PC-3 (cell line): ENCODE measurements around the gene MRPL4. TPM values are rescaled to one million over a fixed set of nuclear protein-coding genes. Genes with fewer than 3 reads are reported as not detected.
"Not testable (repeated sequence)": the region's sequence is repeated elsewhere in the genome, so short reads cannot be mapped to it uniquely, and the experiment has no call there.

Source experiments
- ATAC-seq: fragments of 200-7000 bp; cut with Tn5 transposase; 2 replicates; pipeline ENCODE4 v1.9.1; 2020; ENCODE audit warnings: mild to moderate bottlenecking, moderate library complexity
- BruUV-seq: library from RNA; stranded (reverse); fragments of 400-500 nt; replicated peaks from 2 replicates; lab custom pipeline; 2021; lab: Mats Ljungman, UMichigan
- CTCF ChIA-PET: fragments of 300-600 bp; sonication (Branson Sonifier 250); formaldehyde crosslinking; loops from one replicate; lab custom pipeline; 2022; ENCODE audit warnings: antibody characterized with exemption; lab: Charles Lee
- POLR2A ChIA-PET: fragments of 300-600 bp; sonication (Branson Sonifier 250); formaldehyde crosslinking; loops from one replicate; lab custom pipeline; 2022; ENCODE audit warnings: antibody characterized with exemption; ENCODE audit not compliant: unreplicated experiment; lab: Charles Lee
- DNase-seq: peaks from one replicate; pipeline ENCODE4 v3.0.0-alpha.2; 2015
- H2AFZ ChIP-seq: fragments of 300-600 bp; sonication (generic); 2 replicates; pipeline ENCODE4 v1.6.0; 2016; ENCODE audit warnings: antibody characterized with exemption, low read length
- H3F3A ChIP-seq: fragments of 300-600 bp; sonication (generic); one replicate; pipeline ENCODE4 v1.6.0; 2017; ENCODE audit warnings: antibody characterized with exemption, low read length, control low read depth, mild to moderate bottlenecking; ENCODE audit not compliant: unreplicated experiment
- H3K27ac ChIP-seq: fragments of 300-600 bp; sonication (generic); 2 replicates; pipeline ENCODE4 v1.5.1; 2016; ENCODE audit warnings: mild to moderate bottlenecking, low read length
- H3K27me3 ChIP-seq: fragments of 300-600 bp; sonication (generic); 2 replicates; pipeline ENCODE4 v1.6.1; 2016; ENCODE audit warnings: low read length, mixed read lengths
- H3K36me3 ChIP-seq: fragments of 300-600 bp; sonication (generic); 2 replicates; pipeline ENCODE4 v1.6.1; 2016; ENCODE audit warnings: low read depth, mixed run types, low read length, mixed read lengths
- H3K4me1 ChIP-seq: fragments of 300-600 bp; sonication (generic); 2 replicates; pipeline ENCODE4 v1.5.1; 2016; ENCODE audit warnings: low read length; ENCODE audit not compliant: insufficient read depth
- H3K4me2 ChIP-seq: fragments of 300-600 bp; sonication (generic); 2 replicates; pipeline ENCODE4 v1.6.0; 2016; ENCODE audit warnings: low read length
- H3K4me3 ChIP-seq: fragments of 300-600 bp; sonication (generic); 2 replicates; pipeline ENCODE4 v1.5.1; 2016; ENCODE audit warnings: mild to moderate bottlenecking, low read length, mixed read lengths
- H3K79me2 ChIP-seq: fragments of 300-600 bp; sonication (generic); 2 replicates; pipeline ENCODE4 v1.6.1; 2017; ENCODE audit warnings: low read length, mixed read lengths
- H3K9ac ChIP-seq: fragments of 300-600 bp; sonication (generic); 2 replicates; pipeline ENCODE4 v1.6.0; 2016; ENCODE audit warnings: mild to moderate bottlenecking, low read length
- H3K9me2 ChIP-seq: fragments of 300-600 bp; sonication (generic); replicated peaks from 2 replicates; pipeline ENCODE4 v1.6.1; 2016; ENCODE audit warnings: mixed run types, low read length, mixed read lengths
- H3K9me3 ChIP-seq: fragments of 300-600 bp; sonication (generic); 2 replicates; pipeline ENCODE4 v1.6.1; 2016; ENCODE audit warnings: low read length, mixed read lengths
- H4K20me1 ChIP-seq: fragments of 300-600 bp; sonication (generic); 2 replicates; pipeline ENCODE4 v1.6.1; 2016; ENCODE audit warnings: low read length, mixed read lengths
- CTCF ChIP-seq: fragments of 300-600 bp; sonication (generic); conservative IDR thresholded peaks from 2 replicates; pipeline ENCODE4 v1.5.1; 2017; ENCODE audit warnings: antibody characterized with exemption, low read depth, mild to moderate bottlenecking, low read length
- EZH2 ChIP-seq: fragments of 300-600 bp; sonication (generic); IDR thresholded peaks from one replicate; pipeline ENCODE4 v1.6.1; 2017; ENCODE audit warnings: antibody characterized with exemption, mild to moderate bottlenecking, low read length; ENCODE audit not compliant: unreplicated experiment
- EZH2phosphoT487 ChIP-seq: fragments of 300-600 bp; sonication (generic); IDR thresholded peaks from 2 replicates; pipeline ENCODE4 v1.6.1; 2018; ENCODE audit warnings: mild to moderate bottlenecking, antibody characterized with exemption, low read length, borderline replicate concordance
- intact Hi-C: fragments of 100-400 bp; cut with micrococcal nuclease; formaldehyde crosslinking; loops from 2 replicates; pipeline ENCODE4 v1.9.0; 2023
- total RNA-seq: library from RNA; depleted of rRNA; stranded (reverse); fragments of >200 nt; gene quantifications from 2 replicates; pipeline ENCODE4 v1.2.3, GENCODE V29; 2014

Gene MRPL4
- total RNA-seq, 1 experiment from 2014 or later = 336 TPM

DNA sequence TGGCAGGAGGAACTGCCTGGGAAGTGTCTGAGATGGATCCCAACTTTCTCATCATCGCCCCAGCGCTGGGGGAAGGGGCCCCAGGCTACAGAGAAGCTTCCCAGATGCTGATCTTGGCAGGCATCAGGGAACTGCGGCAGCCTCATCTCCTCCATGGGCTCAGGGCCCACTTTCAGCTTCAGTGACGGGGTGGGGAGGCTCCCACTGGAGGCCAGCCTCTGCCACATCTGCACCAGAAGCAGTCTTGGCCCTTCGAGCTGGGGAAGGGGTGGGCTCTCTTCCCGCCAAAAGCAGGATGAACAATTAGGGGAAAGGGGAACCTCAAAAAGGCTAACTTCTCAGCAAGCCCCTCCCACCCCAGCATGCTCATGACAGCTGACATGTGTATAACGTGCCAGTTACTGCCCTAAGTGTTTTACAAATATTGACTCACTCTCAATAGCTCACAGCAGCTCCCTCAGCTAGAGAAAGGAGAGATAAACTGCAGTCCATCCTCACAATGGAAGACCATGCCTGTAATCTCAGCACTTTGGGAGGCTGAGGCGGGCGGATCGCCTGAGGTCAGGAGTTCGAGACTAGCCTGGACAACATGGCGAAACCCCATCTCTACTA is 13.7 kb upstream of the MRPL4 start:
- no peak overlapping the region for H3K9ac ChIP-seq
- no TSS peak for BruUV-seq
- ChIA-PET CTCF (interaction anchor here (0.5 to 1.3 kb wide), 4 partner anchors 12 to 151 kb away, joined by 3 to 9 read pairs (median 3); no protein-coding TSS in a partner anchor), POLR2A (no interaction called here)
- no peaks in the 10 kb centered on the region for H3K9me2 ChIP-seq
- DNase-seq = peak; percentile 77
- intact Hi-C loops = no loop called here
- no peaks in the 10 kb centered on the region for H3K9me3 ChIP-seq
- no peaks in the 10 kb centered on the region for H3K36me3 ChIP-seq
- H3K27me3 ChIP-seq = no peaks in the 10 kb centered on the region
- peak overlapping the region; percentile 14 for H3K27ac ChIP-seq
- TF ChIP-seq CTCF (no peak), EZH2phosphoT487 (no peak), EZH2 (no peak)
- H3K79me2 ChIP-seq = no peaks in the 10 kb centered on the region
- peak; percentile 98 for ATAC-seq
- no peak overlapping the region for H3K4me3 ChIP-seq
- H3K4me1 ChIP-seq = peaks cover 22% of the 10 kb centered on the region
- no peaks in the 10 kb centered on the region for H3F3A ChIP-seq
- 0 out of 2 replicates have a peak overlapping the region, but pooled peaks have one; percentile 9 for H3K4me2 ChIP-seq
- H2AFZ ChIP-seq = peak overlapping the region; percentile 20; the same call in 1 of the 2 replicates
- H4K20me1 ChIP-seq = no peaks in the 10 kb centered on the region

DNA sequence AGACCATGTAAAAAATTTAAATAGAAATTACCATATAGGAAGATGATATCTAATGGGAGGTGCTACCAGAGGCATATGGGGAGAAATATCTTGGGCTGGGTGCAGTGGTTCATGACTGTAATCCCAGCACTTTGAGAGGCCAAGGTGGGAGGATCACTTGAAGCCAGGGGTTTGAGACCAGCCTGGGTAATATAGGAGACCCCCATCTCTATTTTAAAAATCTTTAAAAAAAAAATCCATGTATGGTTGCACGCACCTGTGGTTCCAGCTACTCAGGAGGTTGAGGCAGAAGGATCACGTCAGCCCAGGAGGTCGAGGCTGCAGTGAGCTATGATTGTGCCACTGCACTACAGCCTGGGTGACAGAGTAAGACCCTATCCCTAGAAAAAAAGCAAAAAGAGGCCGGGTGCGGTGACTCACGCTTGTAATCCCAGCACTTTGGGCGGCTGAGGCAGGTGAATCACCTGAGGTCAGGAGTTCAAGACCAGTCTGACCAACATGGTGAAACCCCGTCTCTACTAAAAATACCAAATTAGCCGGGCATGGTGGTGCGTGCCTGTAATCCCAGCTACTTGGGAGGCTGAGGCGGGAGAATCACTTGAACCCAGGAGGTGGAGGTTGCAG is 10.1 kb upstream of the MRPL4 start:
- POLR2A ChIA-PET, H3K36me3 ChIP-seq, H3K9ac ChIP-seq, H3K79me2 ChIP-seq, H3K4me3 ChIP-seq, BruUV-seq, H2AFZ ChIP-seq, ATAC-seq, H4K20me1 ChIP-seq, H3K27me3 ChIP-seq, H3K9me3 ChIP-seq, H3F3A ChIP-seq, H3K27ac ChIP-seq, intact Hi-C loops, H3K4me2 ChIP-seq, H3K9me2 ChIP-seq: not testable (repeated sequence)
- CTCF ChIA-PET = interaction anchor here (0.6 kb wide), 1 partner anchor 242 kb away, joined by 5 read pairs; no protein-coding TSS in a partner anchor
- peak; percentile 40 for DNase-seq
- H3K4me1 ChIP-seq = peaks cover 26% of the 10 kb centered on the region

GRCh38 chr19:10243606-10244005 is 8.4 kb upstream of the MRPL4 start:
- H3K4me2 ChIP-seq = no peak overlapping the region
- no peaks in the 10 kb centered on the region; the same call in 1 of the 2 replicates for H4K20me1 ChIP-seq
- POLR2A ChIA-PET = no interaction called here
- TF ChIP-seq CTCF = no peak
- no peak for TF ChIP-seq EZH2
- TF ChIP-seq EZH2phosphoT487 = no peak
- H3K79me2 ChIP-seq = no peaks in the 10 kb centered on the region
- DNase-seq (no peak), ATAC-seq (no peak)
- H3K27me3 ChIP-seq = no peaks in the 10 kb centered on the region
- peaks cover 16% of the 10 kb centered on the region for H3K4me1 ChIP-seq
- H3K4me3 ChIP-seq = no peak overlapping the region
- CTCF ChIA-PET = no interaction called here
- H3K9ac ChIP-seq = no peak overlapping the region
- H2AFZ ChIP-seq = no peak overlapping the region
- BruUV-seq = no TSS peak
- H3K9me3 ChIP-seq = no peaks in the 10 kb centered on the region
- intact Hi-C loops = no loop called here
- no peak overlapping the region for H3K27ac ChIP-seq
- H3K9me2 ChIP-seq = no peaks in the 10 kb centered on the region
- H3K36me3 ChIP-seq = no peaks in the 10 kb centered on the region
- H3F3A ChIP-seq = no peaks in the 10 kb centered on the region
